Measurements from ENCODE around the gene GRHL1.

GRHL1 gene

DNA sequence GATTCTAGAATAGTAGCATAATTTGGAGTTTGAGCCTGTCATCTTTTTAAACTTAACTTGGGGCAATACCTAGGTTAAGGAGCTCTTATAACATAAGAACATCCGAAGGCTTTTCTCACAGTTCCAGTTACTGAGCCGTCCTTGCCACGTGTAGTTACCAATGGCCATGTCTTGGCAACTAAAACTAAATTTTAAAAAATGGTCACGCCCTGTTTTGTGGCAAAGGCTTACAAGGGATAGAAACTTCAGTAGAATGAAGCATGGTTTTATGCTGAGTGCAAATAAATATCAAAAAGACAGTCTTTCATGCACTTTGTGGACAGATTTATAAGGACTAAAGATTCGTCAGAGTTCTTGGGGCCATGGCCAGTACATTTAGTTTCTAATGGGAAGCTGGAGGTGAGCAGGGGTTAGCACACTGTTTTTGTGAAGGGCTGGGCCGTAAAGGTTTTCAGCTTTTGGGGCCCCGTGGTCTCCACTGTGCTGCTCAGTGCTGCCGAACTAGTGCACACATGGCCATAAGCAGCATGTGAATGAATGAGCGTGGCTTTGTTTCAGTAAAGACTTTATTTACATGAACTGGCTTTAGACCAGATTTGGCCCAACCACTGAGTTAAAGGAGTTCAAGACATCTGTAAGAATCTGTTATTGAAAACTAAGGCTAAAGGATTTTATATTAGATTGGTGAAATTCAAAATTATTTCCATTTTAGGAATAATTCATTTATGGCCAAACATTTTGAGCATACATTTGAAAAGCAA, 41.1 kb downstream of the GRHL1 start:
- Mint-ChIP-seq H3K36me3 (no peaks in the 10 kb centered on the region), H3K27me3 (peaks cover 11% of the 10 kb centered on the region), H3K4me1 (peaks cover 8% of the 10 kb centered on the region), H3K27ac (no peak overlapping the region), H3K9me3 (no peaks in the 10 kb centered on the region), H3K4me3 (no peak overlapping the region)
- no peak for ATAC-seq

DNA sequence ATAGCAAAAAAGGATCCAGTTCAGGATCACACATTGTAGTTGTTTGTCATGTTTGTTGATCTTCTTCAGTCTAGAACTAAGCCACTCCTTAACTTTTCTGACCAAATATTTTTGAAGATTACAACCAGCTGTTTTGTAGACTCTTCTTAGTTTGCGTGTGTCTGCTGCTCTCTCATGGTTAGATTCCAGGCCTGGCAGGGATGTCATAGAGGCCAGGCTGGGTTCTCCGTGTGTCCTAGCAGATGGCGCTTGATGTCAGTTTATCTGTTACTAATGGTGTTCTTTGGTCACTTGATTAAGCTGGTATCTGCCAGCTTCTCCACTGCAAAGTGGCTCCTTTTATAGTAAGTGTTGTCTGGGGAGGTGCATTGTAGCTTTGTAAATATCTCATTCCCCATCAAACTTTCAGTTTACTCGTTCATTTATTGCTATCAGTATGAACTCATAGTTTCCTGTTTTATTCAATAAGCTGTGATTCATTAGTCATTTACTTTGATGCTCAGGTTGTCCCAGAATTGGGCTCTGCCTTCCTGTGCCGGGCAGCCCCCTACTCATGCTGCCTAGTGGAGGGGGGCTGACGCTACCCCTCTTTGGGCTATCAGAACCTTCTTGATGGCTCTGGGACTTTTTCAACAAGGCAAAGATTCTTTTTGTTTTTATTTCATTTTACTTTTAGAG, 42.1 kb downstream of the GRHL1 start:
- no peaks in the 10 kb centered on the region for H3K9me3 Mint-ChIP-seq
- H3K27me3 Mint-ChIP-seq: peaks cover 11% of the 10 kb centered on the region
- no peak for ATAC-seq
- peaks cover 8% of the 10 kb centered on the region for H3K4me1 Mint-ChIP-seq
- H3K27ac Mint-ChIP-seq: no peak overlapping the region
- no peak overlapping the region for H3K4me3 Mint-ChIP-seq
- no peaks in the 10 kb centered on the region for H3K36me3 Mint-ChIP-seq

DNA sequence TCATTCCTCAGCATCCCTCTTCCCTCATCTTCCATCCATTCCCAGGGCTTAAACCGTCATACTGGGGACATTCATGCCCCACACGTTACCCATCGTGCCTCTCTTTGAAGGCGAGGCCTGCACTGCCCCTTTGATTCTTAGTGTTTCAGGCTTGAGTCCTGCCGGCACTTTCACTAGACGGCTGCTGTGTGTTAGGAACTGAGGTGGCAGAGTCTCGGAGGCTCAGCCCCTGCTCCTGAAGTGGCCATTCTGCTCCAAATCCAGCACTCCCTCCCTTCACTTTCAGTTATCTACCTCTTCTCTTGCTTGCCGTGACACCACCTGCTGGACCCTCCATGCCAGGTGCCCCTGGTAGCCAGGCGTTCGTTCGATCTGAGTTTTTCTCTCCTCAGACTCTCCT, 43.0 kb downstream of the GRHL1 start:
- Mint-ChIP-seq H3K27ac (no peak overlapping the region), H3K4me1 (peaks cover 8% of the 10 kb centered on the region), H3K9me3 (no peaks in the 10 kb centered on the region), H3K27me3 (peaks cover 11% of the 10 kb centered on the region), H3K36me3 (no peaks in the 10 kb centered on the region), H3K4me3 (no peak overlapping the region)
- ATAC-seq: no peak

DNA sequence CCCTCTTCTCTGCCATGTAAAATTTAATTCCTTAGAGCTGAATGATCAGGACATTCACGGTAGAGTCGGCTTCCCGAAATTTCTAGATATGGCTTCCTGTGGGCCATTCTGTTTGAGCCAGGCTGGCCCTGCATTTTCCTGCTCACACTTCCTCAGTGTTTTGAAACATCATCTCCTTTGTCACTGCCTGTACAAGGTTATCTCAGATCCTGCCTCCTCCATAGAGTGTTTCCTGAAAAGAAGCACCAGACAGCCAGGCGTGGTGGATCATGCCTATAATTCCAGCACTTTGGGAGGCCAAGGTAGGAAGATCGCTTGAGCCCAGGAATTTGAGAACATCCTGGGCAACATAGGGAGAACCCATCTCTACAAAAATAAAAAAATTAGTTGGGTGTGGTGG, 43.6 kb downstream of the GRHL1 start:
- Mint-ChIP-seq H3K36me3 (no peaks in the 10 kb centered on the region), H3K9me3 (no peaks in the 10 kb centered on the region), H3K4me3 (no peak overlapping the region), H3K27me3 (peaks cover 11% of the 10 kb centered on the region), H3K4me1 (peaks cover 8% of the 10 kb centered on the region), H3K27ac (no peak overlapping the region)
- ATAC-seq: no peak

DNA sequence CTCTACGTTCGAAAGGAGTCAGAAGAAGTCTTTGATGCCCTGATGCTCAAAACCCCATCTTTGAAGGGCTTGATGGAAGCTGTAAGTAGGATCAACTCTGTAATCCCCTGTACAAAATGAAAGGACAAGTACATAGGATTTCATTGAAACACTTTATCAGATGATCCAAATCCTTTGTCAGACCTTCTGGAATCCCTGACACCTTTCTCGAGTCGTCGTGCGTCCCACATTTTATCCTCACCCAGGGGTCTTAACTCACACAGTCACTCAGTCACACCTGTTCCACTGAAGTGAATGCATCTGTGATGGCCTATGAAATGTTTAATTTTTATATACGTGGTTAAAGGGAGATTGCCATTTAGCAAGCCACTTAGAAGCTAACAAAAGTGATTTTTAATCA, 44.8 kb downstream of the GRHL1 start:
- H3K27ac Mint-ChIP-seq: no peak overlapping the region
- peaks cover 11% of the 10 kb centered on the region for H3K27me3 Mint-ChIP-seq
- peaks cover 8% of the 10 kb centered on the region for H3K4me1 Mint-ChIP-seq
- H3K9me3 Mint-ChIP-seq: no peaks in the 10 kb centered on the region
- H3K36me3 Mint-ChIP-seq: no peaks in the 10 kb centered on the region
- H3K4me3 Mint-ChIP-seq: no peak overlapping the region
- no peak for ATAC-seq

DNA sequence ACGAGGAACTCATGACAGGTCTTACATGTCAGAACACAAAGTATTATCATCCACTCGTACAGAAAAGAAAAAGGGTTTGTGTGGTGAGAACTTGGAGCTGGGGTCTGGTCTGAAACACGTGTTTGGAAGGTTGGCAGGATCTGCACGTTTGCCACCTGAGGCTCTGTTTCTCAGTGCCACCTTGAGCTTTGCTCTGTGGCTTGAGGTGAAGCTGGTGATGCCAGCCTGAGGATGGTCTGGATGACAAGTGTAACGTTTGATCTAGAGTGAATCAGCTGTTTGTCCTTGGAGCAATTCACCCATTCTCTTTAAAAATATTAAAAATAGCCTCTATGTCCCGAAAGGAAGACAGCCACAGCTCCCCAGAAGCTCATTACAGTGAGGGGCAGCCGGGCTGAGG, 46.4 kb downstream of the GRHL1 start:
- H3K4me3 Mint-ChIP-seq: no peak overlapping the region
- no peak for ATAC-seq
- H3K27me3 Mint-ChIP-seq: peaks cover 11% of the 10 kb centered on the region
- no peaks in the 10 kb centered on the region for H3K9me3 Mint-ChIP-seq
- no peaks in the 10 kb centered on the region for H3K36me3 Mint-ChIP-seq
- H3K27ac Mint-ChIP-seq: no peak overlapping the region
- H3K4me1 Mint-ChIP-seq: no peaks in the 10 kb centered on the region

DNA sequence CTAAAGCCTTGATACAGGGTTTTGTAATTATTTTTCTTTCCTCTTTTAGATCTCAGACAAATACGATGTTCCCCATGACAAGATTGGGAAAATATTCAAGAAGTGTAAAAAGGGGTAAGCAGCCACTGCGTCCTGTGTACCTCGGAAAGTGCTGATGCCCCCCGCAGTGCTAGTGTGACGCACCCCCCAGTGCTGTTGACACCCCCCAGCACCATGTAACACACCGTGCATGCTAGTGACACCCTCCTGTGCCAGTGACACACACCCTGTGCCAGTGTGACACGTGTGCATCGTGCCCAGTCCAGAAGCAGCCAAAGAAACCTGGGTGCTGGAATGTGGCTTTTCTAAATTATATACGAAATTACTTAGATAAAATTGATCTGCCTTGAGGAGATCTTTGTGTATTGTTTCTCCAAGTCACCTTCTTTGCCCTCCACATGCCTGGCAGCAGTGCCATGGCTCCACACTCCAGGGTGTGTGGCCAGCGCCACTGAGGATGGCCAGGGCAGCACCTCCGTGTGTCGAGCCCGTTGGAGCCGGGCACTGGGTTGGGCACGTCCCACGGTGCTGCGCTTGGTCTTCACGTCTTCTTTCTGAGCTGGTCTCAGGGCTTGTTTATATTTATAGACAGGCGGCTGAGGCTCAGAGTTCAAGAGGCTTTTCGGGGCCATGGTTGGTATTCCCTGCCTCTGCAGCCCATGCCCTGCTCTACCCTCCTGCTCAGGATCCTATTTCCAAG, 47.6 kb downstream of the GRHL1 start:
- no peak for ATAC-seq
- Mint-ChIP-seq H3K4me3 (no peak overlapping the region), H3K36me3 (no peaks in the 10 kb centered on the region), H3K9me3 (no peaks in the 10 kb centered on the region), H3K27me3 (peaks cover 11% of the 10 kb centered on the region), H3K27ac (no peak overlapping the region), H3K4me1 (no peaks in the 10 kb centered on the region)

DNA sequence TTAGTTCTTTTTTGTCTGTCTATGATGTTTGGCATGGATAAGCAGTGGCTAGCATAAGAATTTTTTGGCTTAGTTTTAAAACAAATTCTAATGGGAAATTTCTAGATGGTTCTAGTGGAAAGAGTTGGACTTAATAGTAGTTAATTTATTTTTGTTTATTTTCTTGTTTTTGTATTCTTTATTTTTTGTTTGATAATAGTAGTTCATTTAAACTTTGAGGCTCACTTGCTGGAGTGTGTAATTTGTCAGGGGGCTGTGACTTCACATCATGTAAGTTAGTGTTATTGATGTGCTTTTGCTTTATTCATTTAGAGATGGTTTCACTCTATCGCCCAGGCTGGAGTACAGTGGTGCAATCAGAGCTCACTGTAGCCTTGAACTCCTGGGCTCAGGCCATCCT, 48.2 kb downstream of the GRHL1 start:
- H3K27ac Mint-ChIP-seq: no peak overlapping the region
- no peak for ATAC-seq
- H3K9me3 Mint-ChIP-seq: no peaks in the 10 kb centered on the region
- H3K36me3 Mint-ChIP-seq: no peaks in the 10 kb centered on the region
- no peak overlapping the region for H3K4me3 Mint-ChIP-seq
- no peaks in the 10 kb centered on the region for H3K4me1 Mint-ChIP-seq
- H3K27me3 Mint-ChIP-seq: peaks cover 5% of the 10 kb centered on the region

DNA sequence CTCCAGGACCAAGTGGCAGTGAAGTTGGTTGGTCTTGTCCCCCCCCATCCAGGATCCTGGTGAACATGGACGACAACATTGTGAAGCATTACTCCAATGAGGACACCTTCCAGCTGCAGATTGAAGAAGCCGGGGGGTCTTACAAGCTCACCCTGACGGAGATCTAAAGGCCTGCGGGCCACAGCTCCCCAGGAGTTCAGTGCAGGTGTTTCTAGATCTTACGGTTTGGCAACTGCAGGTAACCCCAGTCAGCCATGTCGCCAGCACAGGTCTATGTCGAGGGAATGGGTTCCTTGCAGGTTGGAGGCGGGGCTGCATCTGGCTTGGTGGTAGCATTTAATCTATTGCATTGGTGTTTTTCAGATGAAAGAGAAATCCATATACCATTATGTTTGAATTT, 49.0 kb downstream of the GRHL1 start:
- no peak for ATAC-seq
- H3K4me3 Mint-ChIP-seq: no peak overlapping the region
- no peaks in the 10 kb centered on the region for H3K4me1 Mint-ChIP-seq
- no peaks in the 10 kb centered on the region for H3K36me3 Mint-ChIP-seq
- H3K9me3 Mint-ChIP-seq: no peaks in the 10 kb centered on the region
- H3K27me3 Mint-ChIP-seq: no peaks in the 10 kb centered on the region
- H3K27ac Mint-ChIP-seq: no peak overlapping the region

DNA sequence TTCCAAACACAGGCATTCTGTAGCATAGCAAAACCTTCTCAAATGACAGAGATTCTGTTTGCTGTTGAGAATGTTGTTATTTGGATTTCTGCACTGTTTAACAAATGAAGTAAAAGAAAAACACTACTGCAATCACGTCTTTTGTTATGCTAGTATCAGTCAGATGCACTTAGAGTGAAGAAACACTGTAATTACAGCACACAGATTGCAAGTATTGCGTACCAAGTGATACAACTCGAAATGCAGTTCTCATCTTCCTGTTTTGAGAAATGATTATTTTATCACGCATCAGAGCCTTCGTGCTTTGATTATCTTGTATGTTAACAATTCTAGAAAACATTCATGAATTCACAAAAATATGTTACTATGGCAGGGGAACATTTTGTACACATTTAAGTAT, 50.1 kb downstream of the GRHL1 start:
- Mint-ChIP-seq H3K4me1 (no peaks in the 10 kb centered on the region), H3K27me3 (no peaks in the 10 kb centered on the region), H3K36me3 (no peaks in the 10 kb centered on the region), H3K4me3 (no peak overlapping the region), H3K27ac (no peak overlapping the region), H3K9me3 (no peaks in the 10 kb centered on the region)
- no peak for ATAC-seq

DNA sequence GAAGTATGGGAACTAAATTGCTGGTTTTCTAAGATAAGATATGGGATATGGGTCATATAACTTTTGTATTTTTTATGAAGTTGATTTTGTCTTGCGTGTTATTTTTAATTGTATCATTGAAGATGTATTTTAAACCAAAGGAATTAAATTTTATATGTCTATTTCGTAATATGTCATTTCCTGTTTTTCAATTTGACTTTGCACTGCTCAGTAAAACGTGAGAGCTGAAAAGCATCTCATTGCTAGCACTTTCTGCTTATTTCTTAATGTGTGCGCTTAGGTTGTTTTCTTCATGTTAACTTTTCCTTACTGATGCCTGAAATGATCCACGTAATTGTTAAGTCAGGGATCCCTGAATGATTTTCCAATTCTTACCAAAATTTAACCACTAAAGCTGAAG, 50.6 kb downstream of the GRHL1 start:
- no peak for ATAC-seq
- no peaks in the 10 kb centered on the region for H3K4me1 Mint-ChIP-seq

DNA sequence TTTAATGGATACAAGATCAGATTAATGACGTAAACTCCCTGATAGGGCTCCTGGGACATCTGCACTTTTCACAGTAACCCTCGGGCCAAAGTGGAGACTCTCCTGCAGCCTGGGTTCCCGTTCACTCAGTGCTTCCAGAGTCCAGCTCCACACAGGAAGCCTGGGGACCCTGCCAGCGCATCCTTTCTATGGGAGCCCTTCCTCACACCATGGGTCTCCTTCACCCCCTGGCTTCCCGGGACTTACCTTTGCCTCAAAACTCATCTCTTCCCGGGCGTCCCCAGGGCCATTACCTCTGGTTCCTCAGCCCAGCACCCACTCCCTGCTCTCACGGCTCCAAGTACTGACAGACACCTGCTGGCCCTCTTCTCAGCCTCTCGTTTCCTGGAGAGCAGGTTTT, 51.2 kb downstream of the GRHL1 start:
- Mint-ChIP-seq H3K27me3 (no peaks in the 10 kb centered on the region), H3K36me3 (no peaks in the 10 kb centered on the region), H3K27ac (no peak overlapping the region), H3K9me3 (no peaks in the 10 kb centered on the region), H3K4me3 (no peak overlapping the region), H3K4me1 (no peaks in the 10 kb centered on the region)
- ATAC-seq: no peak

More for the DNA sequence above, 50.6 kb downstream of the GRHL1 start:
- Mint-ChIP-seq H3K4me3 (no peak overlapping the region), H3K27me3 (no peaks in the 10 kb centered on the region), H3K27ac (no peak overlapping the region), H3K36me3 (no peaks in the 10 kb centered on the region), H3K9me3 (no peaks in the 10 kb centered on the region)

DNA sequence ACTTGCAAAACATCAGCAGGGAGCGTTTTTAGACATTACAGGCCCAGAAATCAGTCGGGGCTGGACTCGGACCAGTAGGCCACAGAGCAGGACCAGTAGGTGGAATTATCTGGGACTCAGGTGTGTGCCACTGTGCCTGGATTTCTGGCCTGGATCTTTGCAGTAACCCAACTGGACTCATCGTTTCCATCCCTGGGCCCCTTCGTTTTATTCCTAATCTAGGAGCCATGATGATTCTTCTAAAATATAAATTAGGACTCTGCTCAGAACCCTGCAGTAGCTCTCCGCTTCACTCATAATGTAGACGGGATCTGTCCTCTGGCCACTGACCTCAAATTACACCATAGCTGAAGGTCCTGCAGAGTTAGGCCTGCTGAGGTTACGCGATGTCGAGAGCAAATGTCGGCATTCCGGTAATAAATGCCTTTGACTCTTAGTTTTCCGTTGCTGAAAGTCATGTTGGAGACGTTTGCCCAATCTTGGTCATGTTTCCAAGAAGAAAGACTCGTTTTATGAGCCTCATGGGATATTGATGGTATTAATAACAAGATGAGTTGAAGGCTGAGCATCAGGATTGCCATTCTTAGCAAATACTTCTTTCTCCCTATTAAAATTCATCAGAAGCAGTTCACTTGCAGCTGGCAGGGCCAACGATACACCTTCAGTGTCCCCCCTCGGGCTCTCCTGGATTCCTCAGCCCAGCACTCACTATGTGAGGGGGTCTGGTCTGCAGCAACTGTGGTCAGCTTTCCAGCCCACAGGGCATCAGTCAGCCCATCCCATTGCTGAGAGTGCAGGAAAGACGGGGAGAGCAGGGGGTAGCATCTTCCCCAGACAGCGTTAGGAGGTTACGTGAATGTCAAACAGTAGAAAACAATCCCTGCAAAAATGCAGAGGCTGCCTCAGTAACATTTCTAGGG, 52.0 kb downstream of the GRHL1 start:
- Mint-ChIP-seq H3K27ac (no peak overlapping the region), H3K9me3 (no peaks in the 10 kb centered on the region), H3K36me3 (no peaks in the 10 kb centered on the region), H3K27me3 (no peaks in the 10 kb centered on the region), H3K4me3 (no peak overlapping the region), H3K4me1 (no peaks in the 10 kb centered on the region)
- ATAC-seq: no peak

DNA sequence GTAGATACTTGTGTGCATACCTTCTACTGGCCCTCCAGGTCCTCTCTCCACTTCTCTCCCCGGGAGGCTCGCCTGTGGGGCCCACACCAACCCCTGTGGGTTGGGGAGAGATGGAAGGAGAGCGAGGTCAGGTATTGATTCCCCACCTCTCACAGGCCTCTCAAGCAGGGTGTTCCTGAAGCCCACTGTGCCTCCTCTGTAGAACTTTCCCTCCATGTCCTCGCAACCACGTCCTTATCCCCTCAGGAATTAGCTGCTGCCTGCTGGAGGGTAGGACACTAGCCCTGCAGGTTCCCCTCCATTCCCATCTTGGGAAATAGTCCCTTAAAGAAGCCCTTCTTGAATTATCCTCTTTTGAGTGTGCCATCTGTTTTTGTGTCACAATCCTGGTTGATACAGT, 52.9 kb downstream of the GRHL1 start:
- Mint-ChIP-seq H3K27ac (no peak overlapping the region), H3K4me3 (no peak overlapping the region), H3K36me3 (no peaks in the 10 kb centered on the region), H3K4me1 (no peaks in the 10 kb centered on the region), H3K9me3 (no peaks in the 10 kb centered on the region), H3K27me3 (no peaks in the 10 kb centered on the region)
- no peak for ATAC-seq

DNA sequence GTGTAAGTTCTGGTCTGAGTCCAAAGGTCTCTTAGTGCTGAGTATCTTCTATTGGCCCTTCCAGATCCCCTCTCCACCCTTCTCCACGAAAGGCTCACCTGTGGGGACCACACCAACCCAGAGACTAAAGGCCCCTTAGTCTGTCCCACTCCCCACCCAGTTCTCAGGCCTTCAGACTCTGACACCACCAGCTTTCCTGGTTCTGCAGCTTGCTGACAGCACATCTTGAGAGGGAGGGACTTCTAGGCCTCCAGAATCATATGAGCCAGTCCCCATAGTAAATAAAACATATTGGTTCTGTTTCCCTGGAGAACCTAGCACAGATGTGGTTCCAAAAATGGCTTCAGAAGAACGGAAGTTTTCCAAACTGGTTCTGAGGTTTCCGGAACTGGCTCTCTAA, 53.3 kb downstream of the GRHL1 start:
- Mint-ChIP-seq H3K27me3 (no peaks in the 10 kb centered on the region), H3K9me3 (no peaks in the 10 kb centered on the region), H3K36me3 (no peaks in the 10 kb centered on the region), H3K4me1 (no peaks in the 10 kb centered on the region), H3K4me3 (no peak overlapping the region), H3K27ac (no peak overlapping the region)
- no peak for ATAC-seq
